Stimulated activated CD4-positive, alpha-beta T cell treated with anti-CD3 and anti-CD28 coated beads, Interleukin-1b, Interleukin-23, amount 100 ng/mL, for 4 hours (primary cell): Measurements from ENCODE around the gene RFXAP.

Experiments used
- DNase-seq, 2 donors: peaks; one replicate each; pipeline ENCODE4 v3.0.0-alpha.2; 2020; ENCODE audit warnings: low read depth in 2 of 2

RFXAP gene

DNA sequence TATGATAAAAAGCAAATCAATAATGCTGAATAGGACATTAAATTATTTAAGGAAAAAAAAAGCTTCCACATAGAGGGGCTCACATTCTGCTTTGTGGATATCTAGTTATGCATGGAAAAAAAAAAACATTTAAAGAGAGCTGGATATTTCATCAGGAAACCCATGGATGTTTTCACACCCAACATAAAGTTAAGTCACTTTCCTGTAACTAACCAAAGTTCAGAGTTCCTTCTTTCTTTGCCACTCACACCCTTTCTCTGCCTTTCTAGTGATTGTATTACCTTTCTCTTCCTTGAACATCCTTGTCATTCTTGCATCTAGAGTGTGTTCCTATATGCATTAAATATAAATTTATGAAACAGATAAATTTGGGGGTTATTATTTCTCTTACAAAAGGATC is 47.2 kb downstream of the RFXAP start:
- DNase-seq: no peak

DNA sequence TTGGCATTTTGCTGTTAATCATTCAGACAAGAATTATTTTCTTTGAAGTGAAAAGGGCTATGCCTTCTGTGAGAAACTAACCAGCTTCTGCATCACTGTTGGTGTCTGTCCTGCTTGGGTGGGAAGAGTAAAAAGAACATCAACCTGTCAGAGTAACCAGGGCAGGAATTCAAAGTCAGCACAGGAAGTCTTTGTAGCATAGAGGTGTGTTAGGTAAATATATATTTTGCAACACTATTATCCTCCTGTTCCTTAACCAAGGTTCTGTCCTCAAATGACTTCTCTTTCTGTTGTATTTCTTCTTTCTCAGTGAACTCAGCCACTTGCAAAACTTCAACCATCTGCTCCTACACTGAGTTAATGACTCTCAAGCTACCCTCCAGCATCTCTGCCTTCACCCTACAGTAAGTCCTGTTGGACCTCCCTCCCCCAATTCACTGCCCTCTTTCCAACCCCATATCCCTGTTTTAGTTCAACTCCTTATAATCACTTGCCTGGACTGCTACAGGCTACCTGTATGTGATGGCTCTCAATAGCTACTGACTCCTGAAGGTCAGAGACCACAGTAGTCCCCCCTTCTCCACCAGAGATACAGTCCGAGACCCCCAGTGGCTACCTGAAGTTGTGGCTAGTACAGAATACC is 51.1 kb downstream of the RFXAP start:
- no peak for DNase-seq

DNA sequence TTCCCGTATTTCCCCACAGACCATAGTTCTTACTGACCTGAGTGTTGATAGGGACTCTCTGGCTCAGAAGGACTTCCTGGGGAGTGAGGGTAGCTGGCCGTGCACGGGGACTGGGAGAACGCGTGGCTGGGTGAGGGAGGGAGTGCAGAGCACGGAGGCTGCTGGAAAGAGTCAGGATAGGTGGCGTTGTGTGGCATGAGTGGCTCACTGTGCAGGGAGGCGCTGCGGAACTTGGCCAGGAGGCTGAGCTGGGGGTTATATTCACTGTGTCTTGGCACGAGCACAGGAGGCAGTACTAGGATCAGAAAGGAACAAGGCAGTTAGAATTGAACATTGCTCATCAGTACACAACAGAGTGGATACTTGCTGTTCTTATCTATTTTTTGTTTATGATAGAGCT is 53.6 kb downstream of the RFXAP start:
- DNase-seq: no peak

DNA sequence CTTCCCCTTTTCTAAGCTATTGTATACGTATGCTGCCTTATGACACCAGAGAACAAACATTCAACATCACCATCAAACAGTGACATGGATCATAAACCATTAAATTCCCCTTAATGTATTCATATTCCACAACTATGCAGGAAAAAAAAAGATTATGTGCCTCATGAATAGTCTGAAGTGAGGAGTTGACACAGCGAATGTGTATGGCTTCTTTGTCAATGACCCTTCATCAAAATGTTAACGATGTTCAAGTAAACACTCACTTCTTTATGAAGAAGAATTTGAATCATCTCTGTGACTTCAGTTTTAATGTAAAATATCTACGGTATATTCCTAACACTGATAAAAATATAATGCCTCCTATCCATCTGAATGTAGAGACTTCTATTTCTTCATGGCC is 56.4 kb downstream of the RFXAP start:
- no peak for DNase-seq

DNA sequence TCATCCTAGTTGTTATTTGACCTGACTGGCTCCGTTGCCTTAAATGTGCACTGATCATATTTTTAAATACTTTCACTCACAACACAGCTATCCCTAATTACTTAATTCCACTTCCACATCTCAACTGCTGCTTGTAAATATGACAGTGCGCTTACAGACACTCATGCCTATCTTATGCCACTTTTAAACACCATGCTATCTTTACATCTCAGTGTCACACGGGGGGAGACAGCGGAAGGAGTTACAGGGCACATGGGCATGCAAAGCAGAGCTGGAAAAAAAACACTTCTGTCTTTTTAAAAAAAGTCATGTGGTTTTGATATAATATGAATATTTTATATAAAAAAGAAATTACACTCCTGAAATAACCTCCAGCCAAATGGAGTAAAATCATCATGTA is 56.9 kb downstream of the RFXAP start:
- DNase-seq: no peak
